GM12872 (cell line): ENCODE measurements around the gene MRPL24.

ENCODE experiments used
- TF ChIP-seq, protein P1 (sequence below): IDR thresholded peaks from 3 replicates; pipeline ENCODE4 v1.5.1; 2011; ENCODE audit warnings: low read depth, mild to moderate bottlenecking, low read length, moderate library complexity; ENCODE audit not compliant: insufficient read depth

The MRPL24 gene

GRCh38 chr1:156725683-156726280 is 15.1 kb downstream of the MRPL24 start:
- TF ChIP-seq, protein P1, sequence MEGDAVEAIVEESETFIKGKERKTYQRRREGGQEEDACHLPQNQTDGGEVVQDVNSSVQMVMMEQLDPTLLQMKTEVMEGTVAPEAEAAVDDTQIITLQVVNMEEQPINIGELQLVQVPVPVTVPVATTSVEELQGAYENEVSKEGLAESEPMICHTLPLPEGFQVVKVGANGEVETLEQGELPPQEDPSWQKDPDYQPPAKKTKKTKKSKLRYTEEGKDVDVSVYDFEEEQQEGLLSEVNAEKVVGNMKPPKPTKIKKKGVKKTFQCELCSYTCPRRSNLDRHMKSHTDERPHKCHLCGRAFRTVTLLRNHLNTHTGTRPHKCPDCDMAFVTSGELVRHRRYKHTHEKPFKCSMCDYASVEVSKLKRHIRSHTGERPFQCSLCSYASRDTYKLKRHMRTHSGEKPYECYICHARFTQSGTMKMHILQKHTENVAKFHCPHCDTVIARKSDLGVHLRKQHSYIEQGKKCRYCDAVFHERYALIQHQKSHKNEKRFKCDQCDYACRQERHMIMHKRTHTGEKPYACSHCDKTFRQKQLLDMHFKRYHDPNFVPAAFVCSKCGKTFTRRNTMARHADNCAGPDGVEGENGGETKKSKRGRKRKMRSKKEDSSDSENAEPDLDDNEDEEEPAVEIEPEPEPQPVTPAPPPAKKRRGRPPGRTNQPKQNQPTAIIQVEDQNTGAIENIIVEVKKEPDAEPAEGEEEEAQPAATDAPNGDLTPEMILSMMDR, result peak; percentile 99

DNA sequence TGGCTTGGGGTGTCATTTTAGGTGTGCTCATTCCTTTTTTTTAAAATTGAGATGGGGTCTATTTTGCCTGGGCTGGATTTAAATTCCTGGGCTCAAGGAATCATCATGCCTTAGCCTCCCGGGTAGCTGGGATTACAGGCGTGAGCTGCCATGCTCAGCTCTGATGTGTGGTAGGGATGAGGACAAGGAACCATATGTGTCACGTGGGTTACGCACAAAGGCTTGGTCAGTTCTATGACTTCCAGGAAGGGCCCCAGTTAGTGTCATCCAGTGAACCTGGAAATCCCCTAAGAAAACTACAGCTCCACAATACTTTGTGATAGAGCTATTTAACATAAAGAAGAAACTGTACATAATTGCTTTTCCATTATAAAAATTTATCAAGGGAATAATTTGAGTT is 19.4 kb downstream of the MRPL24 start:
- TF ChIP-seq, protein P1, result no peak

- TF ChIP-seq, protein P1, result no peak
These were observed 19.8 kb downstream of the MRPL24 start for GRCh38 chr1:156721131-156721530.

GRCh38 chr1:156717351-156717750 is 23.5 kb downstream of the MRPL24 start:
- TF ChIP-seq, protein P1, result no peak

GRCh38 chr1:156714830-156715229 is 26.1 kb downstream of the MRPL24 start:
- TF ChIP-seq, protein P1, result no peak

DNA sequence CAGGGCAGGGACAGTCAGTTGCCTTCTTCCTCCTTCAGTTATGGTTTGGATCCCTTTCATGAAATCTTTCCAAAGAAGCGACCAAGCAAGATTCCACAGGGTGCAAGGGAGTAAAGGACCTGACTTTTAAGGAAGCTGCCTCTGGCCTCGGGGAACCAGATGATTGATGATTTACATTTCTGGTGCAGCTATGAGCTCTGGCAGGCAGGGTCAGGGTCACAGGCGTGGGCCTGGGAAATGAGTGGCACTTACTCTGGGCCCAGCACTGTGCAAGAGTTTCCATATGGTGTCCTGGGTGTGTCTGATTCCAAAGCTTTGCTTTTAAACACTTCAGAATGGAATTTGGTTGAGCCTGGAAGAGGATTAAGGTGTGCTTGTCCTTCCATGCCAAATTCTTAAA is 28.3 kb downstream of the MRPL24 start:
- TF ChIP-seq, protein P1, result no peak

GRCh38 chr1:156711011-156711817 is 29.7 kb downstream of the MRPL24 start:
- TF ChIP-seq, protein P1, result no peak
